K562 (cell line): ENCODE data around the gene WDR90. TPM values are rescaled to one million over a fixed set of nuclear protein-coding genes. Genes with fewer than 3 reads are reported as not detected.
A peak's percentile ranks its signal among the peaks of the same experiment; 100 is the strongest.

Experiments used
- BRD9 ChIP-seq: fragments of 450-650 bp; IDR thresholded peaks from 2 replicates; pipeline ENCODE4 v1.6.1; 2018; ENCODE audit warnings: low read depth; ENCODE audit not compliant: partially characterized antibody
- CBFB ChIP-seq: sonication (generic); formaldehyde crosslinking; IDR thresholded peaks from 2 replicates; pipeline ENCODE4 v1.4.0; 2020; ENCODE audit warnings: mild to moderate bottlenecking, missing genetic modification reagents
- ERF ChIP-seq: fragments of 450-650 bp; formaldehyde crosslinking; IDR thresholded peaks from 2 replicates; pipeline ENCODE4 v1.4.0; 2020; ENCODE audit warnings: mild to moderate bottlenecking, mixed read lengths
- ESRRB ChIP-seq: fragments of 250-450 bp; sonication (Bioruptor Pico); IDR thresholded peaks from 2 replicates; pipeline ENCODE4 v1.5.0; 2020; ENCODE audit warnings: mild to moderate bottlenecking, moderate library complexity, borderline replicate concordance
- FOXJ2 ChIP-seq: fragments of 200-800 bp; sonication (Bioruptor generic); IDR thresholded peaks from 2 replicates; pipeline ENCODE4 v1.6.1; 2016; ENCODE audit warnings: missing genetic modification characterization, missing compliant biosample characterization
- GABPB1 ChIP-seq: sonication (generic); formaldehyde crosslinking; IDR thresholded peaks from 2 replicates; pipeline ENCODE4 v1.8.0; 2022; ENCODE audit warnings: mild to moderate bottlenecking, missing genetic modification reagents
- GATAD2A ChIP-seq: fragments of 450-650 bp; IDR thresholded peaks from 2 replicates; pipeline ENCODE4 v1.6.1; 2017
- HDAC3 ChIP-seq: fragments of 450-650 bp; IDR thresholded peaks from 2 replicates; pipeline ENCODE4 v1.6.1; 2018; ENCODE audit warnings: borderline replicate concordance, mild to moderate bottlenecking, moderate library complexity; ENCODE audit not compliant: partially characterized antibody
- KDM5B ChIP-seq: fragments of 200-600 bp; sonication (generic); IDR thresholded peaks from 2 replicates; pipeline ENCODE4 v1.6.1; 2012; ENCODE audit warnings: low read depth, mild to moderate bottlenecking, moderate library complexity, low read length, control low read depth, inconsistent platforms; ENCODE audit not compliant: insufficient replicate concordance
- MCM5 ChIP-seq: fragments of 450-650 bp; IDR thresholded peaks from 2 replicates; pipeline ENCODE4 v1.6.1; 2016; ENCODE audit warnings: low read depth
- MCM7 ChIP-seq, 2 experiments: fragments of 450-650 bp; IDR thresholded peaks; 2 replicates each; pipeline ENCODE4 v1.6.1; 2016 to 2018
- NFE2L1 ChIP-seq: fragments of 450-650 bp; IDR thresholded peaks from 2 replicates; pipeline ENCODE4 v1.6.1; 2016; ENCODE audit warnings: missing genetic modification characterization, low read depth, mild to moderate bottlenecking, missing compliant biosample characterization, moderate library complexity, borderline replicate concordance
- NR2F6 ChIP-seq: fragments of 450-650 bp; formaldehyde crosslinking; IDR thresholded peaks from 2 replicates; pipeline ENCODE4 v1.4.0; 2020; ENCODE audit warnings: mild to moderate bottlenecking
- PHF20 ChIP-seq: fragments of 450-650 bp; IDR thresholded peaks from 2 replicates; pipeline ENCODE4 v1.6.1; 2018; ENCODE audit not compliant: partially characterized antibody
- POLR2AphosphoS2 ChIP-seq: IDR thresholded peaks from 2 replicates; pipeline ENCODE4 v1.6.1; 2012; ENCODE audit warnings: low read length, improper control_type of control experiment
- SIN3B ChIP-seq: fragments of 450-650 bp; IDR thresholded peaks from 2 replicates; pipeline ENCODE4 v1.6.1; 2017; ENCODE audit warnings: low read depth, mild to moderate bottlenecking, moderate library complexity
- SP1 ChIP-seq: sonication (generic); formaldehyde crosslinking; IDR thresholded peaks from 2 replicates; pipeline ENCODE4 v1.8.1; 2022; ENCODE audit warnings: mild to moderate bottlenecking, missing genetic modification reagents
- SREBF2 ChIP-seq: sonication (generic); formaldehyde crosslinking; IDR thresholded peaks from 2 replicates; pipeline ENCODE4 v1.4.0; 2020; ENCODE audit warnings: mild to moderate bottlenecking, missing genetic modification reagents
- ZBTB33 ChIP-seq: sonication (generic); formaldehyde crosslinking; IDR thresholded peaks from 2 replicates; pipeline ENCODE4 v1.8.1; 2023; ENCODE audit warnings: mild to moderate bottlenecking, missing genetic modification reagents
- ZNF140 ChIP-seq: fragments of 250-450 bp; sonication (Bioruptor Pico); IDR thresholded peaks from 2 replicates; pipeline ENCODE4 v1.8.0; 2021; ENCODE audit warnings: moderate library complexity, mild to moderate bottlenecking, inconsistent platforms
- ZNF224 ChIP-seq: sonication (generic); formaldehyde crosslinking; IDR thresholded peaks from 2 replicates; pipeline ENCODE4 v1.8.0; 2022; ENCODE audit warnings: mild to moderate bottlenecking, missing genetic modification reagents
- ZNF395 ChIP-seq: fragments of 200-800 bp; sonication (Bioruptor generic); IDR thresholded peaks from 2 replicates; pipeline ENCODE4 v1.6.1; 2017; ENCODE audit warnings: missing genetic modification characterization, missing compliant biosample characterization
- ZNF41 ChIP-seq: fragments of 250-450 bp; sonication (Bioruptor Pico); conservative IDR thresholded peaks from 2 replicates; pipeline ENCODE4 v1.4.0; 2020; ENCODE audit warnings: mild to moderate bottlenecking
- polyA plus RNA-seq, 8 experiments: library from polyadenylated mRNA; depleted of rRNA in 4 of 8; stranded (reverse) in 5 of 8; unstranded in 3 of 8; fragments of >200 nt; fragmentation: Nextera tagmentation in 2 of 8; fragmentation: Illumina TruSeq in 1 of 8; extraction: Ambion mirVana in 2 of 8; extraction: Trizol in 1 of 8; gene quantifications; 2 replicates each; pipeline versions ENCODE4 v1.2.1 to v1.2.3, GENCODE V29; 2011 to 2014; ENCODE audit warnings: inconsistent platforms in 1 of 8, missing spikeins in 1 of 8
- total RNA-seq, 7 experiments: library from RNA; depleted of rRNA in 6 of 7; stranded (reverse); fragments of >200 nt in 6 of 7; fragmentation: Illumina TruSeq in 2 of 7; extraction: Trizol in 2 of 7; gene quantifications; 2 replicates each; pipeline versions ENCODE4 v1.2.1 to v1.2.3, GENCODE V29; 2011 to 2021; ENCODE audit warnings: low replicate concordance in 1 of 7
- TF ChIP-seq, protein P1 (sequence below): fragments of 450-650 bp; conservative IDR thresholded peaks from 2 replicates; pipeline ENCODE4 v1.6.1; 2016; ENCODE audit warnings: missing genetic modification characterization, low read depth, mild to moderate bottlenecking, control low read depth, missing compliant biosample characterization

WDR90 gene
- total and polyA plus RNA-seq, 9 of the 15 experiments (the other 6 are each of a cell fraction or from before 2014, with no cell fraction given), result 0.44 to 12.6 (median 3.3) TPM

- TF ChIP-seq KDM5B (peak; percentile 82), ESRRB (CRISPR knock-in tag) (no peak), BRD9 (peak; percentile 99), MCM7 (IDR thresholded peaks at IDR 0.05) (no peak), SP1 (CRISPR knock-in tag) (peak; percentile 90), POLR2AphosphoS2 (no peak; the same call in 1 of the 2 replicates), SIN3B (peak; percentile 51), GABPB1 (CRISPR knock-in tag) (peak; percentile 85), MCM5 (no peak), PHF20 (no peak), ZBTB33 (CRISPR knock-in tag) (peak; percentile 43; the same call in 1 of the 2 replicates), ZNF395 (no peak; the same call in 1 of the 2 replicates), FOXJ2 (tag) (peak; percentile 67; the same call in 1 of the 2 replicates), NFE2L1 (tag) (no peak), ERF (CRISPR knock-in tag) (peak; percentile 21; the same call in 1 of the 2 replicates), SREBF2 (CRISPR knock-in tag) (no peak), CBFB (CRISPR knock-in tag) (no peak; the same call in 1 of the 2 replicates), ZNF140 (CRISPR knock-in tag) (no peak), NR2F6 (CRISPR knock-in tag) (no peak), ZNF224 (no peak), GATAD2A (no peak), HDAC3 (no peak), ZNF41 (CRISPR knock-in tag) (no peak)
- TF ChIP-seq, protein P1, sequence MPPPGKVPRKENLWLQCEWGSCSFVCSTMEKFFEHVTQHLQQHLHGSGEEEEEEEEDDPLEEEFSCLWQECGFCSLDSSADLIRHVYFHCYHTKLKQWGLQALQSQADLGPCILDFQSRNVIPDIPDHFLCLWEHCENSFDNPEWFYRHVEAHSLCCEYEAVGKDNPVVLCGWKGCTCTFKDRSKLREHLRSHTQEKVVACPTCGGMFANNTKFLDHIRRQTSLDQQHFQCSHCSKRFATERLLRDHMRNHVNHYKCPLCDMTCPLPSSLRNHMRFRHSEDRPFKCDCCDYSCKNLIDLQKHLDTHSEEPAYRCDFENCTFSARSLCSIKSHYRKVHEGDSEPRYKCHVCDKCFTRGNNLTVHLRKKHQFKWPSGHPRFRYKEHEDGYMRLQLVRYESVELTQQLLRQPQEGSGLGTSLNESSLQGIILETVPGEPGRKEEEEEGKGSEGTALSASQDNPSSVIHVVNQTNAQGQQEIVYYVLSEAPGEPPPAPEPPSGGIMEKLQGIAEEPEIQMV (tag), result peak; percentile 65
These were observed 12.7 kb upstream of the WDR90 start, which contains the start of gene METTL26 (continued) for GRCh38 chr16:636206-637080.
